Central memory CD4-positive, alpha-beta T cell (primary cell): ENCODE results near the gene NUP214.
"Not testable (repeated sequence)": the region's sequence is repeated elsewhere in the genome, so short reads cannot be mapped to it uniquely, and the experiment has no call there.

Source experiments
- DNase-seq: peaks from one replicate; pipeline ENCODE4 v3.0.0; 2022

Gene NUP214

GRCh38 chr9:131197160-131197911 is 72.0 kb downstream of the NUP214 start:
- no peak for DNase-seq

- DNase-seq: no peak
Measured at GRCh38 chr9:131198041-131198715, 72.8 kb downstream of the NUP214 start.

DNA sequence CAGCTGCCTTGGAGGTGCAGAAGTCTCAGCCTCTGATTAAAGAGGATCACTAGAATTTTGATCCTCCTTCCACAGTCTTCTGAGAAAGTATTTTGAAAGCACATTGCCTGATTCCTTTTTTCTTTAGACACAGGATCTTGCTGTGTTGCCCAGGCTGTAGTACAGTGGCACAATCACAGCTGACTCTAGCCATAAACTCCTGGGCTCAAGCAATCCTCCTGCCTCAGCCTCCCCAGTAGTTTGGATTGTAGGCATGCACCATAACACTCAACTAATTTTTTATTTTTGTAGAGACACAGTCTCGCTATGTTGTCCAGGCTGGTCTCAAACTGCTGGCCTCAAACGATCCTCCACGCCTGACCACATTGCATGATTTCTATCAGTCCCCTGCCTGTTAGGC is 76.5 kb downstream of the NUP214 start:
- DNase-seq: no peak

DNA sequence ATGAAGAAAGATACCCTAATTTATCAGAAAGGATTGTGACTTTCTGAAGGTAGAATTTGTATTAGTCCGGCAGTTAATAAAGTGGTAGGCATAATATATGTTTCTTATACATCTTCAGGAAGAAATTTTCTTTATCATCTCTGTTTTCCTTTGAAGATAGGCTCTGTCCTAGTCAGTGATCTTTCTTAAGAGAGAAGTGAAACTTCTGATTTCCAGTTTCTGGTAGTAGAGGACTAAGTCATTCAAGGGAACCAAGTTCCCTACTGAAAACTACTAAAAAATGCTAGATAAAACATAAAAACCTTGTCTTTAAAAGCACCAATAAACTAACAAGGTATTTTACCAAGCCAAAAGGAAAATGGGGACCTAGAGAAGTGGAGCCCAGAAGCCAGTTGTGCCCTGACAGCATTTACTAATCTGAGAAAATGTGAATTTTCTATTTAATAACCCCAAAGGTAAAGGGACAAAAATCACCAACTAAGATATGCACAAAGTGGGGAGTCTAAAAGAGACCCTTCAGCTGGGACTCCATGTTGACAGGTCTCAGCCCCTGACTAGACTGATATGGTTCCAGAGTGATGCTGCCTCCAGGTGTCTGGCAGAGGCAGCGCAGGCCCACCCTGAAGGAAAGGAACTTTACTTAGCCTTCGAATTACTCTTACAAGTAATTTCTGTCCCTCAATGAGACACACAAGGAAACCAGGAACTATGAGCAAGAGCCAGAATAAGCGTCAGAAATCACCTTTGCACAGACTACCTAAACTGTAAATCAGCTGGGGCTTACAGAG is 78.2 kb downstream of the NUP214 start:
- no peak for DNase-seq

- DNase-seq: no peak
Measured at GRCh38 chr9:131204285-131204684, 78.9 kb downstream of the NUP214 start.

- DNase-seq: no peak
Measured at GRCh38 chr9:131206495-131206894, 81.1 kb downstream of the NUP214 start.

DNA sequence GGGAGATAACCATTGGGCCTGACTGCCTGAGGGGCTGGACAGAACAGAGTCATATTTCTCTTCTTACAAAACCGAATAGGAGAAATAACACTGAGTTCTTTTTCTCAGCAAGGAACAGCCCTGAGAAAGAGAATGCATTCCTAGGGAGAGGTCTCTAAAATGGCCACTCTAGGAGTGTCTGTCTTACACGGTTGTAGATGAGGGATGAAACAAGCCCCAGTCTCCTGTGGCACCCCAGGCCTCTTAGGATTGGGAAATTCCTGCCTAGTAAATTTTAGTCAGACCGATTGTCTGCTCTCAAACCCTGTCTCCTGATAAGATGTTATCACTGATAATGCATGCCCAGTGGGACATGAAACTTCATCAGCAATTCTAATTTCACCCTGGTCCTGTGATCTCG is 86.5 kb downstream of the NUP214 start:
- not testable (repeated sequence) for DNase-seq

DNA sequence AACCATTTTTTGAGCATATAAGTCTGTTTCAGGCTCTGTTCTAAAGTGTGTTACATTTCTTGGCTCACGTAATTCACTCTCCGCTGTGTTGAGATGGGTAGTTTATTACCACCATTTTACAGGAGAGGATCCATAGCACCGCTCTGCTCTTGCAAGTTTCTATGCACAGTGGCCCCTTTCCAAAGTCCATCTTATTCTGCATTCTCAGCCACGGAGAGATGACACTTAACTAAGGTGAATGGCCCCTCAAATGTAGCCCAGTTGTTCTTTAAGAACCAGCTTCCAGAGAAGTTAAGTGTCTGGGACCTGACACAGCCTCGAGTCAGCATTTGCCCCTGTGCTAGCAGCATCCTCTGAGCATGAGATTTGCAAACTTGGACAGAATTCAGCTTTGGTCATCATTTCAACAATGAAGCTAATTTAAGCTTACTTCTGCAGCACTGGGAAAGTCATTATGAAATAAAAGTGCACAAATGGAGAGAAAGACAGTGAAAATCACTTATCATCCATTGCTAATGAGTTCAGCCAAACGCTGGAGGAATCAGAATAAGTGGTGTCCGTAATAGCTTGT is 89.0 kb downstream of the NUP214 start:
- no peak for DNase-seq

- DNase-seq: no peak
Measured at GRCh38 chr9:131214876-131215275, 89.5 kb downstream of the NUP214 start.

- DNase-seq: no peak
Measured at GRCh38 chr9:131216806-131217205, 91.4 kb downstream of the NUP214 start.

DNA sequence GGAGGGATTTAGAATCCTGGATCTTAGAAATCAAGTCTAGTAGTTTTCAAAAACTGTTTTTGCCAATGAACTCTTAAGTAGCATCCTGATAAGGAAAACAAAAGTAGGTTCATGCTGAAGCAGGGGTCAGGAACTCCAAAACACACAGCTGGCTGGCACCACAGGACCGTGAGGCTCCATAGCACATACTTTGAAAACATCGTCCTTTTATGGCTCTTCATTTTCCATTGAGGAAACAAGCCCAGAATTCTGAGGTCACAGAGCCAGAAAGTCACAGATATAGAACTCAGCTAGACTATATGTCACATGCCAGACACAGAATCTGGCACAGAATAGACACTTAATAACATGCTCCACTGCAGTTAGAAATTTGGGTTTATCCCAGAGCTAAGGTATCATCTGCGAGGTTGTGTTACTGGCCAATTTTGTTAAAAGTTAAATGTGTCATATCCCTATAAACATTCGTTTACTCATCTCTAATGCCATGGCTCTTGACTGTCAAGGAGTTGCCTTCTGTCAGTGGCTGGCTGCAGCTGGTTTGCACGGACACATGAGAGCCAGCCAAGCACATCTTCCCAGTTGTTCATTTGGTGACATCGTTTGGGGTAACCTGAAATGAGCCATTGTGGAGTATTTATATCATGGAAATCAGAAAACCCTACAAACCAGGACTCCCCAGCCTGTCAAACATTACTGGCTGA is 92.1 kb downstream of the NUP214 start:
- no peak for DNase-seq

DNA sequence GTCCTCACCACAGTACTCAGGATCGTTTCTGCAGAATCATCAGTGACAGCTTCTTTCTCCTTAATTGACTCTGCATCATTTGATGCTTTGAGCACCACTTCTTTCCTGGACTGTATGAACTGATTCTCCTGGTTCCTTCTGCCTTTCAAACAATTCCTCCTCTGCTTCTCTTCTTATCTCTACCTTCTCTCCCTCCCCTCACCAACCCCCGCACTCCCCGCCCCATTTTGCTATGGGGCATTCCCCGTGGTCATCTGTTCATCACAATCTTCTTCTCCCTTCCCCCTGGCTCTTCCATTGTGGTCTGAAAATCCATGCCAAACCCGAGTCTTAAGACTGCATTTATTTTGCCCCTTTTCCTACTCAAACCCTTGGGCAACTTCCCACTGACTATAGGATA is 93.0 kb downstream of the NUP214 start:
- DNase-seq: no peak

DNA sequence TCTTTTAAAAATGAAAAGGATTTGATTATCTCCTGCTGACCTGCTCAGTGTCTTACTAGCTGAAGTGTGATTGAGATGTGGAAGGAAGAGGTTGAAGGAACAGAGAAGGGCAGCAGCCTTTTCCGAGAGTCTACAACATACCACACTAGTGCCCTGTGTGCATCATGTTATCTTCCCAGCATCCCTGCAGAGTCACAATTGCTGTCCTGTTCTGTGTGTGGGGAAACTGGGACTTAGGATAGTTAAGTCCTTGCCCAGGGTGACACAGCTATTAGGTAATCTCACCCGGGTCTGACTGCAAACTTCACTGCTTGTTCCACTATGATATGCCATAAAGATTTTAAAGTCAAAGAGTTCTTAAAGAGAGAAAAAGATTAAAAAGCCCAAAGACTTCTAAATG is 95.1 kb downstream of the NUP214 start:
- no peak for DNase-seq

DNA sequence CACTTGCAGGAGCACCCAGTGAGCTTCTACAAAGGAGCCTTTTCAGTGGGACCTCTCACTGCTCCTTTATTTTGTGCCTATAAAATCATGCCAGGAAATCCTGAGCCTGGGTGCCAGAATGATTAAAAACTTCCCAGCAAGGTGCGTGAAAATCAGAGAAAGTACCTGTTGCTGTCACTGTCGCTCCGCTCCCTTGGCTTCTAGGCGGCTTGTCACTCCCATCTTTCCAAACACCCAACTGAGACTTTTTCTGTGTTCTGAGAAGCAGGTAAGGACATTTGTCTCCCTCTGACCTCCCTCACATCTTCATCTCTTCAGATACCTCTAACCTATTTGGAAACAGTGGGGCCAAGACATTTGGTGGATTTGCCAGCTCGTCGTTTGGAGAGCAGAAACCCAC is 97.1 kb downstream of the NUP214 start:
- no peak for DNase-seq

DNA sequence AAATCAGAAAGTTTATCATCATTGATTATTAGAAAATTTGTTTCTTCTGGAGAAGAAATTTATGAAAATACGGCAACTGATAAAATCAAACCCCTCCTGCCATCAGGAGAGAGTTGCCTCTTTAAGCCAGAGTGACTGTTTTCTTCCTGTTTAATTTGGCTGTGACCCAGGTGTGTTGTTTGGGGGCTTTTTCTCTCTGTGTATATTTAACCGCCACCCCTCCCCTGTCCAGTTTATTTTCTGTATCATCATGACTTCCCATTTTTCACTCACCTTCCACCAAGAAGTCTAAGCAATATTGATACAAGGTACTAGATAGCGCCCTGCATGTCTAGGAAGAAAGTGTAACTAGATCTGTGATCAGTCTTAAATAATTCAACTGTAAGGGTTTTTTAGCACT is 100.8 kb downstream of the NUP214 start:
- no peak for DNase-seq

DNA sequence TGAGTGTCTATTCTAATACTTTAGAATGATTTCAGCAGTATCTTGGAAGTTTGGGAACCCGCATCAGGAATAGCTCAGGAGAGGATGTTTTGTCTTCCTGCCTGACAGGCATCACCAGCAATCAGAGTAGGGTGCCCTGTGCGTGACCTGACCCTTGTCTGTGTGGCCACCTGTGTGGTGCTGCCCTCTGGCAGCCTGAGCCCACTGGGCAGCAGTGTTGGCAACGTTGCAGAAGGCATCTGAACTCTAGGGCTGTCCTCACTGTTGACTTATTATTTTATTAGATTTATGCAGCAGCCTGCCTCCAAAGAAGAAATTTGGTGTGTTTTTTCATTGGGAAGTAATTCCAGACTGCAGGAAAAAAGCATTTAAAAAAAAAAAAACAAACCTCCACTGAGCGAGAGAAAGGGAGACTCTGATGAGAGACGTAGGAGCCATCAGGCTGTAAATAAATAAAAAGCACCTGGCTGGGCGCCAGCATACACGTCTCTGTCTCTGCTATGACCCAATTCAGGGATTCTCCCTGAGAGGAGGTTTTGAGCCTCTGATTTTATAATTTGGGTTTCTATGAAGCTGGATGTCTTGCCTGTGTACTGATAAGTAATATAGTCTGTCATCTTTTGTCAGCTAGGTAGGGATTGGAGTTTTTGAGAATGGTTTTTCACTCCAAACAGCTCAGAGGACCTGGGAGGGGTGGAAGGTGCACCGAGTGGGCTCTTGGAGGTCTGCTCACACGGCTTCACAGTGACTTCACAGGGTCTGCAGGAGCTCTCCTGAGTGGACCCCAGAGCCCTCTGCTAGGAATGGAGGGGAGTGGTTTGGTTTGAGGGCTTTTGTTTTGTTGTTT is 101.9 kb downstream of the NUP214 start:
- DNase-seq: no peak

DNA sequence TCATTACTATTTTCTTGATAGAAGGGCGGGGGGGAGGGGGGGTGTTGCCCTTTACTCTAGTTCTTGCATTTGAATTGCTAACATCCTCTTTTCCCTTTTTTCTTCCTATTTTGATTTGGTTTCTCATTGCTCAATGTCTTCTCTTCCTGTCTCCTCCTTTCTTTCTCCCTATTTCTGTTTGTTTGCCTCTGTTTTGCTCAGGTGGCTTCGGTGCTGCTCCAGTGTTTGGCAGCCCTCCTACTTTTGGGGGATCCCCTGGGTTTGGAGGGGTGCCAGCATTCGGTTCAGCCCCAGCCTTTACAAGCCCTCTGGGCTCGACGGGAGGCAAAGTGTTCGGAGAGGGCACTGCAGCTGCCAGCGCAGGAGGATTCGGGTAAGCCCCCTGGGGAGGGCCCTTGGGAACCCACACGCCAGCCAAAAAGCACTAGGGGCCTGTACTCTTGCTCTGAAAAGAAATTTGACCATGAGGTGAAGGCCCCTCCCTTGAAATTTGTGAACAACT is 102.6 kb downstream of the NUP214 start:
- DNase-seq: no peak

- no peak for DNase-seq
Measured at GRCh38 chr9:131228988-131229387, 103.6 kb downstream of the NUP214 start.

- peak; percentile 53 for DNase-seq
Measured at GRCh38 chr9:131233556-131233955, 108.2 kb downstream of the NUP214 start.

GRCh38 chr9:131233995-131234394 is 108.6 kb downstream of the NUP214 start:
- peak; percentile 33 for DNase-seq

GRCh38 chr9:131234799-131235479 is 109.6 kb downstream of the NUP214 start:
- no peak for DNase-seq
